ENCODE data around the gene NIPAL3.
"Not testable (repeated sequence)": the region's sequence is repeated elsewhere in the genome, so short reads cannot be mapped to it uniquely, and the experiment has no call there.

NIPAL3 gene

GRCh38 chr1:24441996-24442668 is 26.5 kb downstream of the NIPAL3 start:
- no peak overlapping the region for H3K27ac Mint-ChIP-seq
- no peaks in the 10 kb centered on the region for H3K9me3 Mint-ChIP-seq
- H3K4me1 Mint-ChIP-seq, result peaks cover 3% of the 10 kb centered on the region
- CTCF ChIA-PET, result interaction anchor here (1.3 kb wide), 1 partner anchor 23 kb away, joined by 4 read pairs; no protein-coding TSS in a partner anchor
- peaks cover 59% of the 10 kb centered on the region for H3K36me3 Mint-ChIP-seq
- DNase-seq, result no peak
- H3K27me3 Mint-ChIP-seq, result no peaks in the 10 kb centered on the region
- no peak overlapping the region for H3K4me3 Mint-ChIP-seq

- DNase-seq, result no peak
- Mint-ChIP-seq H3K4me1 (peaks cover 3% of the 10 kb centered on the region), H3K4me3 (no peak overlapping the region), H3K27ac (peak overlapping the region; percentile 7), H3K27me3 (no peaks in the 10 kb centered on the region), H3K9me3 (no peaks in the 10 kb centered on the region), H3K36me3 (peaks cover 57% of the 10 kb centered on the region)
- CTCF ChIA-PET, result interaction anchor here (1.3 kb wide), 1 partner anchor 24 kb away, joined by 4 read pairs; no protein-coding TSS in a partner anchor
Observed at GRCh38 chr1:24442764-24443163, 27.2 kb downstream of the NIPAL3 start.

GRCh38 chr1:24443241-24443656 is 27.6 kb downstream of the NIPAL3 start:
- no peaks in the 10 kb centered on the region for H3K27me3 Mint-ChIP-seq
- peak overlapping the region; percentile 7 for H3K27ac Mint-ChIP-seq
- H3K4me1 Mint-ChIP-seq, result peaks cover 3% of the 10 kb centered on the region
- CTCF ChIA-PET, result no interaction called here
- peaks cover 57% of the 10 kb centered on the region for H3K36me3 Mint-ChIP-seq
- H3K4me3 Mint-ChIP-seq, result no peak overlapping the region
- DNase-seq, result no peak
- no peaks in the 10 kb centered on the region for H3K9me3 Mint-ChIP-seq

- H3K27me3 Mint-ChIP-seq, DNase-seq, H3K9me3 Mint-ChIP-seq, H3K4me1 Mint-ChIP-seq, H3K4me3 Mint-ChIP-seq, CTCF ChIA-PET: not testable (repeated sequence)
- Mint-ChIP-seq H3K36me3 (peaks cover 65% of the 10 kb centered on the region), H3K27ac (peak overlapping the region; percentile 82)
Observed at GRCh38 chr1:24446446-24446845, 30.8 kb downstream of the NIPAL3 start.

- Mint-ChIP-seq H3K36me3 (peaks cover 70% of the 10 kb centered on the region), H3K4me1 (no peaks in the 10 kb centered on the region), H3K4me3 (no peak overlapping the region), H3K27ac (no peak overlapping the region), H3K27me3 (no peaks in the 10 kb centered on the region), H3K9me3 (no peaks in the 10 kb centered on the region)
- CTCF ChIA-PET, result no interaction called here
- DNase-seq, result no peak
Observed at GRCh38 chr1:24450316-24450715, 34.7 kb downstream of the NIPAL3 start.

GRCh38 chr1:24450857-24451397 is 35.3 kb downstream of the NIPAL3 start:
- peaks cover 67% of the 10 kb centered on the region for H3K36me3 Mint-ChIP-seq
- no peak overlapping the region for H3K4me3 Mint-ChIP-seq
- no peaks in the 10 kb centered on the region for H3K27me3 Mint-ChIP-seq
- CTCF ChIA-PET, result no interaction called here
- H3K4me1 Mint-ChIP-seq, result no peaks in the 10 kb centered on the region
- DNase-seq, result no peak
- H3K9me3 Mint-ChIP-seq, result no peaks in the 10 kb centered on the region
- no peak overlapping the region for H3K27ac Mint-ChIP-seq

- Mint-ChIP-seq H3K4me1 (no peaks in the 10 kb centered on the region), H3K27ac (no peak overlapping the region), H3K27me3 (no peaks in the 10 kb centered on the region), H3K9me3 (no peaks in the 10 kb centered on the region), H3K36me3 (peaks cover 65% of the 10 kb centered on the region), H3K4me3 (no peak overlapping the region)
- CTCF ChIA-PET, result no interaction called here
- no peak for DNase-seq
Observed at GRCh38 chr1:24451746-24452145, 36.1 kb downstream of the NIPAL3 start.

- Mint-ChIP-seq H3K27me3 (no peaks in the 10 kb centered on the region), H3K9me3 (no peaks in the 10 kb centered on the region), H3K36me3 (peaks cover 71% of the 10 kb centered on the region), H3K27ac (no peak overlapping the region), H3K4me3 (no peak overlapping the region), H3K4me1 (no peaks in the 10 kb centered on the region)
- no peak for DNase-seq
- CTCF ChIA-PET, result no interaction called here
Observed at GRCh38 chr1:24452922-24453485, 37.4 kb downstream of the NIPAL3 start.

GRCh38 chr1:24454673-24455072 is 39.1 kb downstream of the NIPAL3 start:
- no peak overlapping the region for H3K27ac Mint-ChIP-seq
- H3K9me3 Mint-ChIP-seq, result no peaks in the 10 kb centered on the region
- H3K27me3 Mint-ChIP-seq, result no peaks in the 10 kb centered on the region
- H3K4me3 Mint-ChIP-seq, result no peak overlapping the region
- DNase-seq, result no peak
- CTCF ChIA-PET, result no interaction called here
- peaks cover 79% of the 10 kb centered on the region for H3K36me3 Mint-ChIP-seq
- no peaks in the 10 kb centered on the region for H3K4me1 Mint-ChIP-seq

- Mint-ChIP-seq H3K4me1 (no peaks in the 10 kb centered on the region), H3K27me3 (no peaks in the 10 kb centered on the region), H3K9me3 (no peaks in the 10 kb centered on the region), H3K4me3 (no peak overlapping the region), H3K36me3 (peaks cover 79% of the 10 kb centered on the region), H3K27ac (no peak overlapping the region)
- no peak for DNase-seq
- CTCF ChIA-PET, result interaction anchor here (0.7 kb wide), 1 partner anchor 69 kb away, joined by 4 read pairs; no protein-coding TSS in a partner anchor
Observed at GRCh38 chr1:24455272-24455671, 39.7 kb downstream of the NIPAL3 start.

GRCh38 chr1:24457866-24458265 is 42.3 kb downstream of the NIPAL3 start:
- no peak for DNase-seq
- no peak overlapping the region for H3K27ac Mint-ChIP-seq
- peaks cover 83% of the 10 kb centered on the region for H3K36me3 Mint-ChIP-seq
- CTCF ChIA-PET, result interaction anchor here (0.5 to 1.6 kb wide), 3 partner anchors 9 to 68 kb away, joined by 3 to 5 read pairs (median 3); no protein-coding TSS in a partner anchor
- no peak overlapping the region for H3K4me3 Mint-ChIP-seq
- no peaks in the 10 kb centered on the region for H3K4me1 Mint-ChIP-seq
- H3K9me3 Mint-ChIP-seq, result peaks cover 15% of the 10 kb centered on the region
- H3K27me3 Mint-ChIP-seq, result no peaks in the 10 kb centered on the region

- peaks cover 6% of the 10 kb centered on the region for H3K4me1 Mint-ChIP-seq
- CTCF ChIA-PET, result interaction anchor here (0.7 to 1.6 kb wide), 4 partner anchors 17 to 128 kb away, joined by 3 to 4 read pairs (median 4); no protein-coding TSS in a partner anchor
- H3K27ac Mint-ChIP-seq, result no peak overlapping the region
- DNase-seq, result no peak
- H3K36me3 Mint-ChIP-seq, result peaks cover 81% of the 10 kb centered on the region
- H3K4me3 Mint-ChIP-seq, result no peak overlapping the region
- H3K9me3 Mint-ChIP-seq, result peaks cover 15% of the 10 kb centered on the region
- no peaks in the 10 kb centered on the region for H3K27me3 Mint-ChIP-seq
Observed at GRCh38 chr1:24459551-24460266, 44.1 kb downstream of the NIPAL3 start.

- H3K27me3 Mint-ChIP-seq, H3K27ac Mint-ChIP-seq, H3K4me3 Mint-ChIP-seq, CTCF ChIA-PET, DNase-seq: not testable (repeated sequence)
- Mint-ChIP-seq H3K36me3 (peaks cover 84% of the 10 kb centered on the region), H3K4me1 (peaks cover 21% of the 10 kb centered on the region), H3K9me3 (peaks cover 15% of the 10 kb centered on the region)
Observed at GRCh38 chr1:24462128-24462527, 46.5 kb downstream of the NIPAL3 start.
